HCT116 (cell line): ENCODE measurements around the gene BPIFA1. TPM values are rescaled to one million over a fixed set of nuclear protein-coding genes. Genes with fewer than 3 reads are reported as not detected.

Source experiments
- ATAC-seq: fragments of 200-7000 bp; cut with Tn5 transposase; 2 replicates; pipeline ENCODE4 v1.9.1; 2020; ENCODE audit warnings: mild to moderate bottlenecking, moderate library complexity
- BruUV-seq: library from RNA; stranded (reverse); fragments of 400-500 nt; replicated peaks from 2 replicates; lab custom pipeline; 2021; lab: Mats Ljungman, UMichigan
- CTCF ChIA-PET: fragments of 300-600 bp; sonication (Branson Sonifier 250); formaldehyde crosslinking; loops from one replicate; lab custom pipeline; 2021; ENCODE audit warnings: antibody characterized with exemption; lab: Charles Lee
- POLR2A ChIA-PET: fragments of 300-600, 350-600 bp; sonication (Branson Sonifier 250); formaldehyde crosslinking; loops from one replicate; lab custom pipeline; 2021; ENCODE audit warnings: antibody characterized with exemption; lab: Charles Lee
- RAD21 ChIA-PET, 2 experiments: fragments of 300-600 bp; sonication (Branson Sonifier 250); formaldehyde crosslinking; loops; one replicate each; lab custom pipeline; 2023; ENCODE audit warnings: low total read pairs in 2 of 2; ENCODE audit not compliant: uncharacterized antibody in 2 of 2, unreplicated experiment in 2 of 2, low non-redundant PET in 1 of 2; lab: Charles Lee
- DNase-seq: peaks from one replicate; pipeline ENCODE4 v3.0.0-alpha.2; 2010; ENCODE audit warnings: low read depth, low spot score
- H2AFZ ChIP-seq: fragments of 200-600 bp; shearing (Covaris generic), sonication (generic); 2 replicates; pipeline ENCODE4 v1.6.1; 2017; ENCODE audit warnings: low read depth, mixed run types, mixed read lengths, antibody characterized with exemption, low read length; ENCODE audit not compliant: poor library complexity, severe bottlenecking
- H3K27ac ChIP-seq: 2 replicates; pipeline ENCODE4 v1.5.1; 2012; ENCODE audit warnings: low read depth, low read length
- H3K27me3 ChIP-seq: fragments of 200-600 bp; sonication (generic); 2 replicates; pipeline ENCODE4 v1.6.1; 2016; ENCODE audit warnings: mixed run types, low read length, mixed read lengths; ENCODE audit not compliant: insufficient read depth
- H3K36me3 ChIP-seq, 2 experiments: fragments of 200-500 bp in 1 of 2; fragments of 200-600 bp in 1 of 2; sonication (Bioruptor generic) in 1 of 2; sonication (generic) in 1 of 2; 2 replicates each; pipeline versions ENCODE4 v1.5.1 to v1.6.1; 2014 to 2016; ENCODE audit warnings: low read length in 2 of 2, inconsistent platforms in 1 of 2, mixed read lengths in 1 of 2, mixed run types in 1 of 2; ENCODE audit not compliant: insufficient read depth in 2 of 2, control insufficient read depth in 1 of 2
- H3K4me1 ChIP-seq, 2 experiments: fragments of 200-600 bp in 1 of 2; sonication (generic) in 1 of 2; 2 replicates each; pipeline versions ENCODE4 v1.5.1 to v1.6.1; 2012 to 2017; ENCODE audit warnings: low read length in 2 of 2, inconsistent platforms in 1 of 2, mild to moderate bottlenecking in 1 of 2, mixed read lengths in 1 of 2, mixed run types in 1 of 2, moderate library complexity in 1 of 2; ENCODE audit not compliant: insufficient read depth in 2 of 2, control insufficient read depth in 1 of 2
- H3K4me2 ChIP-seq: fragments of 200-600 bp; sonication (generic); 2 replicates; pipeline ENCODE4 v1.6.1; 2017; ENCODE audit warnings: mixed run types, low read length, mixed read lengths
- H3K4me3 ChIP-seq, 2 experiments: fragments of 200-600 bp in 1 of 2; sonication (generic) in 1 of 2; replicated peaks in 1 of 2; 2 replicates each; pipeline ENCODE4 v1.5.1; 2011 to 2016; ENCODE audit warnings: low read length in 2 of 2, control low read depth in 1 of 2, low read depth in 1 of 2, mild to moderate bottlenecking in 1 of 2, mixed read lengths in 1 of 2, mixed run types in 1 of 2
- H3K79me2 ChIP-seq: fragments of 200-600 bp; sonication (generic); 2 replicates; pipeline ENCODE4 v1.6.1; 2017; ENCODE audit warnings: mild to moderate bottlenecking, mixed run types, low read length, moderate library complexity, mixed read lengths; ENCODE audit not compliant: insufficient read depth
- H3K9ac ChIP-seq: fragments of 200-600 bp; sonication (generic); 2 replicates; pipeline ENCODE4 v1.6.1; 2016; ENCODE audit warnings: low read length, mixed read lengths
- H3K9me2 ChIP-seq: fragments of 200-600 bp; sonication (generic), shearing (Covaris generic); 2 replicates; pipeline ENCODE4 v1.6.1; 2017; ENCODE audit warnings: mixed run types, mild to moderate bottlenecking, moderate library complexity; ENCODE audit not compliant: insufficient read depth
- H3K9me3 ChIP-seq, 2 experiments: fragments of 200-500 bp in 1 of 2; fragments of 200-600 bp in 1 of 2; sonication (Bioruptor generic) in 1 of 2; sonication (generic) in 1 of 2; 2 replicates each; pipeline ENCODE4 v1.6.1; 2014 to 2017; ENCODE audit warnings: low read length in 2 of 2, mixed read lengths in 2 of 2, inconsistent platforms in 1 of 2, low read depth in 1 of 2, mild to moderate bottlenecking in 1 of 2, mixed run types in 1 of 2, moderate library complexity in 1 of 2; ENCODE audit not compliant: control insufficient read depth in 1 of 2, insufficient read depth in 1 of 2
- H4K20me1 ChIP-seq: fragments of 200-600 bp; sonication (generic), shearing (Covaris generic); 2 replicates; pipeline ENCODE4 v1.6.1; 2017; ENCODE audit warnings: mixed run types, mild to moderate bottlenecking, moderate library complexity; ENCODE audit not compliant: insufficient read depth
- EGR1 ChIP-seq: IDR thresholded peaks from 2 replicates; pipeline ENCODE4 v1.6.1; 2012; ENCODE audit warnings: low read depth
- ELF1 ChIP-seq: IDR thresholded peaks from 2 replicates; pipeline ENCODE4 v1.6.1; 2012; ENCODE audit warnings: low read depth, borderline replicate concordance
- EZH2phosphoT487 ChIP-seq: fragments of 200-600 bp; IDR thresholded peaks from 2 replicates; pipeline ENCODE4 v1.6.1; 2018; ENCODE audit warnings: antibody characterized with exemption, borderline replicate concordance
- FOSL1 ChIP-seq: IDR thresholded peaks from 2 replicates; pipeline ENCODE4 v1.6.1; 2012; ENCODE audit warnings: low read depth
- MAX ChIP-seq: IDR thresholded peaks from 2 replicates; pipeline ENCODE4 v1.6.1; 2012
- POLR2A ChIP-seq: IDR thresholded peaks from 2 replicates; pipeline ENCODE4 v1.7.0; 2011; ENCODE audit warnings: borderline replicate concordance; ENCODE audit not compliant: insufficient read depth, insufficient read length; ENCODE audit errors: extremely low read depth
- POLR2AphosphoS5 ChIP-seq: IDR thresholded peaks from 2 replicates; pipeline ENCODE4 v1.6.1; 2011; ENCODE audit warnings: mild to moderate bottlenecking, low read depth, low read length, moderate library complexity
- RAD21 ChIP-seq: IDR thresholded peaks from 2 replicates; pipeline ENCODE4 v1.6.1; 2012; ENCODE audit warnings: low read depth, mild to moderate bottlenecking
- REST ChIP-seq: IDR thresholded peaks from 2 replicates; pipeline ENCODE4 v1.6.1; 2012; ENCODE audit warnings: low read depth
- SIN3A ChIP-seq: IDR thresholded peaks from 2 replicates; pipeline ENCODE4 v1.6.1; 2012; ENCODE audit warnings: low read depth
- SRF ChIP-seq: IDR thresholded peaks from 2 replicates; pipeline ENCODE4 v1.6.1; 2012; ENCODE audit warnings: low read depth
- TCF7L2 ChIP-seq: IDR thresholded peaks from 2 replicates; pipeline ENCODE4 v1.7.0; 2011; ENCODE audit warnings: borderline replicate concordance, inconsistent platforms; ENCODE audit not compliant: insufficient read depth, insufficient read length; ENCODE audit errors: extremely low read depth
- YY1 ChIP-seq: IDR thresholded peaks from 2 replicates; pipeline ENCODE4 v1.6.1; 2011; ENCODE audit warnings: low read length, low read depth, moderate library complexity, mild to moderate bottlenecking; ENCODE audit not compliant: insufficient replicate concordance; ENCODE audit errors: extremely low read depth
- ZFX ChIP-seq: fragments of 450-650 bp; IDR thresholded peaks from 2 replicates; pipeline ENCODE4 v1.6.1; 2017
- intact Hi-C: fragments of 100-400 bp; cut with micrococcal nuclease; formaldehyde crosslinking; loops from 2 replicates; pipeline ENCODE4 v1.10.0; 2022
- total RNA-seq: library from RNA; stranded (reverse); gene quantifications from one replicate; pipeline ENCODE4 v1.2.1, GENCODE V29; 2021; ENCODE audit not compliant: unreplicated experiment
- TF ChIP-seq, protein P1 (sequence below): IDR thresholded peaks from 2 replicates; pipeline ENCODE4 v1.6.1; 2011; ENCODE audit warnings: mild to moderate bottlenecking, low read length, moderate library complexity; ENCODE audit not compliant: insufficient replicate concordance; ENCODE audit errors: extremely low read depth

Gene BPIFA1
- total RNA-seq, 1 experiment from 2014 or later, result not detected

DNA sequence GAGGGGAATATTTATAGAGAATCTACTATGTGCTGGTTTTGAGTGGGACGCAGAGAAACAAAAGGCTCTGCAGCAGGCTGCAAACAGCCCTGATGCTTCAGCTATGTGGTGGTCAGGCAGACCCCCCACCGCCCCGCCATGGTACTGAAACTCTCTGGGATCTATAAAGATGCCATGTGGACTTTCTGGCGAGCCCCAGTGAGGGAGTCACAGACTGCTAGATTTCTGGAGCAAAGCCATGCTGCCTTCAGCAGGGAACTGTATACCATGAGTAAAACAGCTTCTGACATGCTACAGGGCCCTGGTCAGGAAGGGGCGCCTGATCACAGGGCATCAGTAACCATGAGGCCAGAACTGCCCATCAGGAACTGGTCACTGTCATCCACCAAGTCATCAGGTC, 28.0 kb downstream of the BPIFA1 start (continued):
- no peak for TF ChIP-seq EGR1
- TF ChIP-seq REST, result no peak
- TF ChIP-seq MAX, result no peak
- no peak for TF ChIP-seq ZFX

- ChIA-PET CTCF (no interaction called here), RAD21 (no interaction called here), POLR2A (no interaction called here)
- ATAC-seq, result no peak
- H3K4me2 ChIP-seq, result no peak overlapping the region
- no peak overlapping the region for H3K27ac ChIP-seq
- H4K20me1 ChIP-seq, result no peaks in the 10 kb centered on the region
- no peak overlapping the region for H2AFZ ChIP-seq
- H3K9ac ChIP-seq, result no peak overlapping the region
- H3K79me2 ChIP-seq, result no peaks in the 10 kb centered on the region
- no peak for DNase-seq
- H3K4me3 ChIP-seq, result no peak overlapping the region
- no TSS peak for BruUV-seq
- intact Hi-C loops, result no loop called here
- H3K36me3 ChIP-seq, result no peaks in the 10 kb centered on the region
- peaks cover 18% of the 10 kb centered on the region; the same call in 1 of the 2 replicates for H3K27me3 ChIP-seq
- no peaks in the 10 kb centered on the region for H3K9me2 ChIP-seq
- H3K9me3 ChIP-seq, result no peaks in the 10 kb centered on the region
- H3K4me1 ChIP-seq, result no peaks in the 10 kb centered on the region
- TF ChIP-seq YY1, result no peak
- no peak for TF ChIP-seq SIN3A
- no peak for TF ChIP-seq EGR1
- no peak for TF ChIP-seq SRF
- TF ChIP-seq REST, result no peak
- no peak for TF ChIP-seq ELF1
- no peak for TF ChIP-seq POLR2A
- no peak for TF ChIP-seq RAD21
- TF ChIP-seq POLR2AphosphoS5, result no peak
- no peak for TF ChIP-seq TCF7L2
- no peak for TF ChIP-seq FOSL1
- TF ChIP-seq, protein P1, sequence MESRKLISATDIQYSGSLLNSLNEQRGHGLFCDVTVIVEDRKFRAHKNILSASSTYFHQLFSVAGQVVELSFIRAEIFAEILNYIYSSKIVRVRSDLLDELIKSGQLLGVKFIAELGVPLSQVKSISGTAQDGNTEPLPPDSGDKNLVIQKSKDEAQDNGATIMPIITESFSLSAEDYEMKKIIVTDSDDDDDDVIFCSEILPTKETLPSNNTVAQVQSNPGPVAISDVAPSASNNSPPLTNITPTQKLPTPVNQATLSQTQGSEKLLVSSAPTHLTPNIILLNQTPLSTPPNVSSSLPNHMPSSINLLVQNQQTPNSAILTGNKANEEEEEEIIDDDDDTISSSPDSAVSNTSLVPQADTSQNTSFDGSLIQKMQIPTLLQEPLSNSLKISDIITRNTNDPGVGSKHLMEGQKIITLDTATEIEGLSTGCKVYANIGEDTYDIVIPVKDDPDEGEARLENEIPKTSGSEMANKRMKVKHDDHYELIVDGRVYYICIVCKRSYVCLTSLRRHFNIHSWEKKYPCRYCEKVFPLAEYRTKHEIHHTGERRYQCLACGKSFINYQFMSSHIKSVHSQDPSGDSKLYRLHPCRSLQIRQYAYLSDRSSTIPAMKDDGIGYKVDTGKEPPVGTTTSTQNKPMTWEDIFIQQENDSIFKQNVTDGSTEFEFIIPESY, result no peak
- no peak for TF ChIP-seq EZH2phosphoT487
These were observed 31.9 kb downstream of the BPIFA1 start for GRCh38 chr20:33267701-33268100.
